GM13976 (cell line): ENCODE results near the gene DMPK.
"Not testable (repeated sequence)": the region's sequence is repeated elsewhere in the genome, so short reads cannot be mapped to it uniquely, and the experiment has no call there.

Experiments used
- DNase-seq: peaks from one replicate; pipeline ENCODE4 v3.0.0; 2012; ENCODE audit warnings: low spot score
- CTCF ChIP-seq: IDR thresholded peaks from 2 replicates; pipeline ENCODE4 v1.5.1; 2012; ENCODE audit warnings: borderline replicate concordance, mild to moderate bottlenecking; ENCODE audit not compliant: insufficient read depth; ENCODE audit errors: extremely low read depth, missing control alignments, control extremely low read depth
- in situ Hi-C: fragments of 300-500 bp; cut with MboI; formaldehyde crosslinking; loops from one replicate; pipeline ENCODE4 v1.12.0; 2022; ENCODE audit warnings: low sequenced_read_pairs, mixed read lengths, inconsistent platforms; ENCODE audit not compliant: unreplicated experiment

The DMPK gene

GRCh38 chr19:45758921-45759320 lies 23.4 kb downstream of the DMPK start:
- no peak for TF ChIP-seq CTCF
- in situ Hi-C loops, result no loop called here
- DNase-seq, result no peak

DNA sequence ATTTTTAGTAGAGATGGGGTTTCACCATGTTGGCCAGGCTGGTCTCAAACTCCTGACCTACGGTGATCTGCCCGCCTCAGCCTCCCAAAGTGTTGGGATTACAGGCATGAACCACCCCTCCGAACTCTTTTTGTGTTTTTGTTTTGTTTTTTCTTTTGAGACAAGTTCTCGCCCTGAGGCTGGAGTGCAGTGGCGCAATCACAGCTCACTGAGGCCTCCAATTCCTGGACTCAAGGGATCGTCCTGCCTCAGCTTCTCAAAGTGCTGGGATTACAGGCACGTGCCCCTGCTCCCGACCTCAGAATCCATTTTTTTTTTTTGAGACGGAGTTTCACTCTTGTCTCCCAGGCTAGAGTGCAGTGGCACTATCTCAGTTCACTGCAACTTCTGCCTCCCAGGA lies 24.6 kb downstream of the DMPK start:
- in situ Hi-C loops, result no loop called here
- TF ChIP-seq CTCF, result no peak
- DNase-seq, result no peak

- DNase-seq, result peak; percentile 17
- TF ChIP-seq CTCF, result no peak
- in situ Hi-C loops, result no loop called here
Observed at GRCh38 chr19:45754323-45754722, 28.0 kb downstream of the DMPK start.

- DNase-seq, result peak; percentile 37
- TF ChIP-seq CTCF, result no peak
- in situ Hi-C loops, result no loop called here
Observed at GRCh38 chr19:45753548-45753947, 28.7 kb downstream of the DMPK start.

GRCh38 chr19:45752639-45753038 lies 29.7 kb downstream of the DMPK start:
- in situ Hi-C loops, result no loop called here
- no peak for TF ChIP-seq CTCF
- DNase-seq, result no peak

- in situ Hi-C loops, DNase-seq: not testable (repeated sequence)
Observed at GRCh38 chr19:45751483-45751882, 30.8 kb downstream of the DMPK start.

- in situ Hi-C loops, result no loop called here
- DNase-seq, result no peak
- no peak for TF ChIP-seq CTCF
Observed at GRCh38 chr19:45747513-45747912, 34.8 kb downstream of the DMPK start.
